Astrocyte (in vitro differentiated cells and primary cell): ENCODE results near the gene RTTN. TPM values are rescaled to one million over a fixed set of nuclear protein-coding genes. Genes with fewer than 3 reads are reported as not detected.

Experiments
- DNase-seq: peaks from one replicate; pipeline ENCODE4 v3.0.0-alpha.2; 2010; ENCODE audit warnings: low read depth
- FAIRE-seq: peaks from 2 replicates; lab custom pipeline; 2011; peaks lifted over from hg19 to GRCh38; lab: Jason Lieb, UNC
- H2AFZ ChIP-seq: 2 replicates; pipeline ENCODE4 v1.6.0; 2012; ENCODE audit warnings: low read depth, low read length, inconsistent platforms
- H3K27ac ChIP-seq: 2 replicates; pipeline ENCODE4 v1.5.1; 2011; ENCODE audit warnings: low read depth, low read length, inconsistent platforms
- H3K27me3 ChIP-seq: 2 replicates; pipeline ENCODE4 v1.6.0; 2011; ENCODE audit warnings: low read length, inconsistent platforms; ENCODE audit not compliant: insufficient read depth
- H3K36me3 ChIP-seq: 2 replicates; pipeline ENCODE4 v1.5.1; 2011; ENCODE audit warnings: low read length, inconsistent platforms; ENCODE audit not compliant: insufficient read depth
- H3K4me1 ChIP-seq: 2 replicates; pipeline ENCODE4 v1.5.1; 2011; ENCODE audit warnings: low read length, inconsistent platforms; ENCODE audit not compliant: insufficient read depth
- H3K4me2 ChIP-seq: 2 replicates; pipeline ENCODE4 v1.6.0; 2012; ENCODE audit warnings: low read length, inconsistent platforms
- H3K4me3 ChIP-seq: 2 replicates; pipeline ENCODE4 v1.5.1; 2011; ENCODE audit warnings: low read depth, mild to moderate bottlenecking, low read length, inconsistent platforms; ENCODE audit not compliant: insufficient read depth
- H3K79me2 ChIP-seq: 2 replicates; pipeline ENCODE4 v1.6.0; 2012; ENCODE audit warnings: mild to moderate bottlenecking, low read length, inconsistent platforms; ENCODE audit not compliant: insufficient read depth
- H3K9ac ChIP-seq: 2 replicates; pipeline ENCODE4 v1.6.0; 2012; ENCODE audit warnings: mild to moderate bottlenecking, low read length, inconsistent platforms
- H3K9me3 ChIP-seq: 2 replicates; pipeline ENCODE4 v1.5.1; 2012; ENCODE audit warnings: low read depth, mild to moderate bottlenecking, low read length, inconsistent platforms; ENCODE audit not compliant: insufficient read depth
- H4K20me1 ChIP-seq: 2 replicates; pipeline ENCODE4 v1.6.0; 2012; ENCODE audit warnings: low read length, inconsistent platforms; ENCODE audit not compliant: insufficient read depth
- H3K27ac Mint-ChIP-seq: one replicate; pipeline ENCODE4 v1.8.0; 2021; ENCODE audit warnings: mild to moderate bottlenecking, mixed read lengths; ENCODE audit not compliant: unreplicated experiment
- H3K27me3 Mint-ChIP-seq: one replicate; pipeline ENCODE4 v1.8.0; 2021; ENCODE audit warnings: low read depth, mixed read lengths; ENCODE audit not compliant: unreplicated experiment
- H3K36me3 Mint-ChIP-seq: one replicate; pipeline ENCODE4 v1.8.0; 2021; ENCODE audit warnings: low read depth, mixed read lengths; ENCODE audit not compliant: unreplicated experiment
- H3K4me1 Mint-ChIP-seq: one replicate; pipeline ENCODE4 v1.8.0; 2021; ENCODE audit warnings: low read depth, mixed read lengths; ENCODE audit not compliant: unreplicated experiment
- H3K4me3 Mint-ChIP-seq: one replicate; pipeline ENCODE4 v1.8.0; 2021; ENCODE audit warnings: mild to moderate bottlenecking, moderate library complexity, mixed read lengths; ENCODE audit not compliant: unreplicated experiment
- H3K9me3 Mint-ChIP-seq: one replicate; pipeline ENCODE4 v1.8.0; 2021; ENCODE audit warnings: mild to moderate bottlenecking, mixed read lengths; ENCODE audit not compliant: unreplicated experiment
- EZH2 ChIP-seq: IDR thresholded peaks from 2 replicates; pipeline ENCODE4 v1.6.1; 2012; ENCODE audit warnings: mild to moderate bottlenecking, low read length, inconsistent platforms; ENCODE audit not compliant: insufficient read depth
- total RNA-seq: library from RNA; stranded (reverse); gene quantifications from 2 replicates; pipeline ENCODE4 v1.2.1, GENCODE V29; 2021
- TF ChIP-seq, protein P1 (sequence below): IDR thresholded peaks from 2 replicates; pipeline ENCODE4 v1.5.1; 2011; ENCODE audit warnings: low read depth, mild to moderate bottlenecking, inconsistent platforms, low read length, moderate library complexity; ENCODE audit not compliant: insufficient read depth

Gene RTTN
- total RNA-seq, 1 donor from 2014 or later, result 6.3 TPM

GRCh38 chr18:70069382-70069781 is 136.1 kb downstream of the RTTN start:
- H3K79me2 ChIP-seq, result no peaks in the 10 kb centered on the region
- no peak overlapping the region for H3K4me2 ChIP-seq
- H3K4me3 Mint-ChIP-seq, result no peak overlapping the region
- FAIRE-seq, result no peak
- H3K27ac Mint-ChIP-seq, result no peak overlapping the region
- DNase-seq, result no peak
- H3K4me3 ChIP-seq, result no peak overlapping the region
- no peaks in the 10 kb centered on the region for H3K27me3 Mint-ChIP-seq
- no peak overlapping the region for H3K9ac ChIP-seq
- H3K27ac ChIP-seq, result no peak overlapping the region
- no peaks in the 10 kb centered on the region for H4K20me1 ChIP-seq
- H3K36me3 Mint-ChIP-seq, result no peaks in the 10 kb centered on the region
- no peaks in the 10 kb centered on the region for H3K36me3 ChIP-seq
- no peak for TF ChIP-seq EZH2
- TF ChIP-seq, protein P1, sequence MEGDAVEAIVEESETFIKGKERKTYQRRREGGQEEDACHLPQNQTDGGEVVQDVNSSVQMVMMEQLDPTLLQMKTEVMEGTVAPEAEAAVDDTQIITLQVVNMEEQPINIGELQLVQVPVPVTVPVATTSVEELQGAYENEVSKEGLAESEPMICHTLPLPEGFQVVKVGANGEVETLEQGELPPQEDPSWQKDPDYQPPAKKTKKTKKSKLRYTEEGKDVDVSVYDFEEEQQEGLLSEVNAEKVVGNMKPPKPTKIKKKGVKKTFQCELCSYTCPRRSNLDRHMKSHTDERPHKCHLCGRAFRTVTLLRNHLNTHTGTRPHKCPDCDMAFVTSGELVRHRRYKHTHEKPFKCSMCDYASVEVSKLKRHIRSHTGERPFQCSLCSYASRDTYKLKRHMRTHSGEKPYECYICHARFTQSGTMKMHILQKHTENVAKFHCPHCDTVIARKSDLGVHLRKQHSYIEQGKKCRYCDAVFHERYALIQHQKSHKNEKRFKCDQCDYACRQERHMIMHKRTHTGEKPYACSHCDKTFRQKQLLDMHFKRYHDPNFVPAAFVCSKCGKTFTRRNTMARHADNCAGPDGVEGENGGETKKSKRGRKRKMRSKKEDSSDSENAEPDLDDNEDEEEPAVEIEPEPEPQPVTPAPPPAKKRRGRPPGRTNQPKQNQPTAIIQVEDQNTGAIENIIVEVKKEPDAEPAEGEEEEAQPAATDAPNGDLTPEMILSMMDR, result no peak
- no peaks in the 10 kb centered on the region for H3K4me1 ChIP-seq
- H3K9me3 Mint-ChIP-seq, result no peaks in the 10 kb centered on the region
- no peaks in the 10 kb centered on the region for H3K27me3 ChIP-seq
- H2AFZ ChIP-seq, result no peak overlapping the region
- H3K4me1 Mint-ChIP-seq, result no peaks in the 10 kb centered on the region
- H3K9me3 ChIP-seq, result no peaks in the 10 kb centered on the region

- Mint-ChIP-seq H3K9me3 (no peaks in the 10 kb centered on the region), H3K27ac (no peak overlapping the region), H3K4me1 (no peaks in the 10 kb centered on the region), H3K36me3 (no peaks in the 10 kb centered on the region), H3K27me3 (no peaks in the 10 kb centered on the region), H3K4me3 (no peak overlapping the region)
- no peak for TF ChIP-seq EZH2
- TF ChIP-seq, protein P1, result no peak
- Histone ChIP-seq H3K27ac (no peak overlapping the region), H3K79me2 (no peaks in the 10 kb centered on the region), H3K9ac (no peak overlapping the region), H3K27me3 (no peaks in the 10 kb centered on the region), H4K20me1 (no peaks in the 10 kb centered on the region), H3K36me3 (no peaks in the 10 kb centered on the region), H3K4me1 (no peaks in the 10 kb centered on the region), H2AFZ (no peak overlapping the region), H3K4me3 (no peak overlapping the region), H3K9me3 (no peaks in the 10 kb centered on the region), H3K4me2 (no peak overlapping the region)
- DNase-seq (no peak), FAIRE-seq (no peak)
Measured at GRCh38 chr18:70068981-70069380, 136.5 kb downstream of the RTTN start.

DNA sequence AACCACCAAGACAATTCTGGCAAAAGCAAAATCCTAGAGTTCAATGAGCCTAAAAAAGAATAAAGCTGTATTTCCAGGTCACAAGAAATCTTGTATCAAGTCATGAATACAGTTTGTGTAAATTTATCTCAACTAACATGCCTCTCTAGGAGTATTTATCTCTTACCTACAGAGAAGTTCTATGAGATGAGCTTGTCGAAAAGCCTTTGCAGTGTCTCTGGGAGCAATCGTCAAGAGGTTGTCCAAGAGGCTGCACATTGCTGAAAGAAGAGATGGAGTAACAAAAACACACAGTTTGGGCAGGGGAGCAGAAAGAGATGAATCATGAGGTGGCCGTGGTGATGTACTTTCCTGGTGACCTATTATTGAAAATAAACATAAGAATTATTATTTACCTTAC is 145.8 kb downstream of the RTTN start:
- H3K27ac Mint-ChIP-seq, result no peak overlapping the region

More for the DNA sequence above, 145.8 kb downstream of the RTTN start:
- Histone ChIP-seq H3K27ac (no peak overlapping the region), H3K9ac (no peak overlapping the region), H2AFZ (no peak overlapping the region), H3K4me2 (no peak overlapping the region), H3K4me3 (no peak overlapping the region), H4K20me1 (no peaks in the 10 kb centered on the region), H3K79me2 (no peaks in the 10 kb centered on the region), H3K9me3 (no peaks in the 10 kb centered on the region), H3K36me3 (no peaks in the 10 kb centered on the region), H3K27me3 (no peaks in the 10 kb centered on the region), H3K4me1 (no peaks in the 10 kb centered on the region)
- no peaks in the 10 kb centered on the region for H3K36me3 Mint-ChIP-seq
- no peak overlapping the region for H3K4me3 Mint-ChIP-seq
- FAIRE-seq (no peak), DNase-seq (no peak)
- H3K9me3 Mint-ChIP-seq, result no peaks in the 10 kb centered on the region
- H3K4me1 Mint-ChIP-seq, result no peaks in the 10 kb centered on the region
- no peak for TF ChIP-seq EZH2
- TF ChIP-seq, protein P1, result no peak
- H3K27me3 Mint-ChIP-seq, result no peaks in the 10 kb centered on the region
